ENCODE results near the gene HDHD5.

DNA sequence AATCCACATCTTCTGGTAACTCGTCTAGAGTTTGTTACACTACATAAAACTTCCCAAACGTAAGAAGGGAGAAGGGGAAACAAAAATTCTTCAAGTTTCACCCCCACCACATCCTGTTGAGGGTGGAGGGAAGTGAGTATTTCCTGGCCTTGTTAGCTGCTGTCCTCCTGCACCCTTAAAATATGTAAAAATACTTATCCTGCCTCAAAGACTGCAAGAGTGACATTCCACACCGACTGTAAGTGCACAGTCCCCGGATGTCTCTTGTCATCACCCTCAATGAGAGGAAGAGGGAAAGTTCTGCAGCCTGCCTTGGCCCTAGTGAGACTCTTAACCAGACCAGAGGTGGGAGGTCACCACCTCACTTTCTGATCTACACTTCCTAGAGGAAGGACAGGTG, 41.2 kb downstream of the HDHD5 start:
- TF ChIP-seq, protein P1, sequence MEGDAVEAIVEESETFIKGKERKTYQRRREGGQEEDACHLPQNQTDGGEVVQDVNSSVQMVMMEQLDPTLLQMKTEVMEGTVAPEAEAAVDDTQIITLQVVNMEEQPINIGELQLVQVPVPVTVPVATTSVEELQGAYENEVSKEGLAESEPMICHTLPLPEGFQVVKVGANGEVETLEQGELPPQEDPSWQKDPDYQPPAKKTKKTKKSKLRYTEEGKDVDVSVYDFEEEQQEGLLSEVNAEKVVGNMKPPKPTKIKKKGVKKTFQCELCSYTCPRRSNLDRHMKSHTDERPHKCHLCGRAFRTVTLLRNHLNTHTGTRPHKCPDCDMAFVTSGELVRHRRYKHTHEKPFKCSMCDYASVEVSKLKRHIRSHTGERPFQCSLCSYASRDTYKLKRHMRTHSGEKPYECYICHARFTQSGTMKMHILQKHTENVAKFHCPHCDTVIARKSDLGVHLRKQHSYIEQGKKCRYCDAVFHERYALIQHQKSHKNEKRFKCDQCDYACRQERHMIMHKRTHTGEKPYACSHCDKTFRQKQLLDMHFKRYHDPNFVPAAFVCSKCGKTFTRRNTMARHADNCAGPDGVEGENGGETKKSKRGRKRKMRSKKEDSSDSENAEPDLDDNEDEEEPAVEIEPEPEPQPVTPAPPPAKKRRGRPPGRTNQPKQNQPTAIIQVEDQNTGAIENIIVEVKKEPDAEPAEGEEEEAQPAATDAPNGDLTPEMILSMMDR (IDR thresholded peaks at IDR 0.05), result no peak
- no peak for TF ChIP-seq POLR2A (IDR thresholded peaks at IDR 0.05)
